ENCODE measurements around the gene SH3D19. TPM values are rescaled to one million over a fixed set of nuclear protein-coding genes. Genes with fewer than 3 reads are reported as not detected.
A peak's percentile ranks its signal among the peaks of the same experiment; 100 is the strongest.

The SH3D19 gene
- total RNA-seq, 1 donor from 2014 or later = 25.1 TPM

- H3K9me3 Mint-ChIP-seq = peaks cover 6% of the 10 kb centered on the region
- H3K36me3 Mint-ChIP-seq (ENCODE audit: low read depth) = peaks cover 20% of the 10 kb centered on the region
- DNase-seq (ENCODE audit: low read depth, low spot score) = no peak
- no peak overlapping the region for H3K27ac Mint-ChIP-seq (ENCODE audit: unreplicated experiment)
- no peak for TF ChIP-seq CTCF (conservative IDR thresholded peaks at IDR 0.05)
- no peak overlapping the region for H3K4me3 Mint-ChIP-seq
- H3K4me1 Mint-ChIP-seq = no peaks in the 10 kb centered on the region
- no peaks in the 10 kb centered on the region for H3K27me3 Mint-ChIP-seq (ENCODE audit: low read depth)
Observed at GRCh38 chr4:151153585-151153984, 171.8 kb downstream of the SH3D19 start.

GRCh38 chr4:151152028-151152427, 173.4 kb downstream of the SH3D19 start:
- Mint-ChIP-seq H3K4me1 (no peaks in the 10 kb centered on the region), H3K4me3 (no peak overlapping the region), H3K36me3 (ENCODE audit: low read depth) (peaks cover 15% of the 10 kb centered on the region)

DNA sequence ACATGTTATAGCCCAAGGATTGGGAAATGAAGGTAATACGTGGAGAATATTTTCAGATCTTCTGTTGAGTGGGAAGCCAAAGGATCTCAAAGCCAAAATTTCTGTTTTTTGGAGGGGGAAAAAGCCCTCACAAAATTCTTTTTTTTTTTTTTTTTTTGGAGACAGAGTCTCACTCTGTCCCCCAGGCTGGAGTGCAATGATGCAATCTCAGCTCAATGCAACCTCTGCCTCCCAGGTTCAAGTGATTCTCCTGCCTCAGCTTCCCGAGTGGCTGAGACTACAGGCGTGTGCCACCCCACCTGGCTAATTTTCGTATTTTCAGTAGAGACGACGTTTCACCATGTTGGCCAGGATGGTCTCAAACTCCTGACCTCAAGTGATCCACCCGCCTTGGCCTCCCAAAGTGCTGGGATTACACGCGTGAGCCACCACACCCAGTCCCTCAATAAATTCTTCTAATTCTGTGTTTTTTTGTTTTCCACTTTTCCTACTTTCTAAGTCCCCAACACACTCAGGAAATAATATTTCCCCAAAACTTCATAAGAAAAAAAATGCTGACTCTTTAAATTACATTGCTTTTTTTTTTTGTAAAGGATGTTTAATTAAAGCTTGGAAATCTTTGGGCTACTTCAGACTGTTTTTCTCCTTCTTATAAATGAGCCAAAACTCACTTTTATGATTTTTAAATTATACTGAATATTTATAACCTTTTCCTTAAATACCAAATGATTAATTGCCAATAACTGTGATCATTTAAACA, 174.4 kb downstream of the SH3D19 start:
- Mint-ChIP-seq H3K27me3 (ENCODE audit: low read depth) (no peaks in the 10 kb centered on the region), H3K4me3 (no peak overlapping the region), H3K9me3 (no peaks in the 10 kb centered on the region), H3K4me1 (no peaks in the 10 kb centered on the region), H3K27ac (ENCODE audit: unreplicated experiment) (no peak overlapping the region), H3K36me3 (ENCODE audit: low read depth) (peaks cover 7% of the 10 kb centered on the region)
- DNase-seq (ENCODE audit: low read depth, low spot score) = no peak
- TF ChIP-seq CTCF (conservative IDR thresholded peaks at IDR 0.05) = no peak

More at GRCh38 chr4:151152028-151152427, 173.4 kb downstream of the SH3D19 start:
- H3K27me3 Mint-ChIP-seq (ENCODE audit: low read depth) = no peaks in the 10 kb centered on the region
- no peak for TF ChIP-seq CTCF (conservative IDR thresholded peaks at IDR 0.05)
- no peak for DNase-seq (ENCODE audit: low read depth, low spot score)
- no peaks in the 10 kb centered on the region for H3K9me3 Mint-ChIP-seq
- H3K27ac Mint-ChIP-seq (ENCODE audit: unreplicated experiment) = peak overlapping the region; percentile 35

DNA sequence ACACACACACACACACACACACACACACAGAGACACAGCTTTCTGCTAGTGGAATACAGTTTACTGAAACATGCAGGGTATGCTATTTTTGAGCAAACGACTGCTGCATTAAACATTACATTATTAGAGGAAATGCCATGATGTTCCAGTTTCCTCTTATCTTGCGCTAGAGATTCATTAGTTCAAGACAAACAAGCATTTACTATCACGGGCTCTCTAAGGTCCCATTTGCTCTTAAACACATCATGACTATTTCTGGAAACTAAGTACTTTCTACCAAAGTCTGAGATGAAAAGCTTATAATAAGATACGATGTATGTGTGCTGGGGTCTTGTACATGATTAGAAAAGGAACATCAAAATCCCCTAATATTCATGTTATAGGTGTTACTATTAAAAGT, 177.1 kb downstream of the SH3D19 start:
- no peak for TF ChIP-seq CTCF (conservative IDR thresholded peaks at IDR 0.05)
- Mint-ChIP-seq H3K27ac (ENCODE audit: unreplicated experiment) (no peak overlapping the region), H3K4me3 (no peak overlapping the region), H3K4me1 (no peaks in the 10 kb centered on the region), H3K9me3 (no peaks in the 10 kb centered on the region), H3K27me3 (ENCODE audit: low read depth) (no peaks in the 10 kb centered on the region), H3K36me3 (ENCODE audit: low read depth) (peaks cover 13% of the 10 kb centered on the region)
- DNase-seq (ENCODE audit: low read depth, low spot score) = no peak

- H3K27ac Mint-ChIP-seq (ENCODE audit: unreplicated experiment) = peak overlapping the region; percentile 52
- no peak for DNase-seq (ENCODE audit: low read depth, low spot score)
- H3K4me3 Mint-ChIP-seq = no peak overlapping the region
- H3K27me3 Mint-ChIP-seq (ENCODE audit: low read depth) = no peaks in the 10 kb centered on the region
- H3K9me3 Mint-ChIP-seq = no peaks in the 10 kb centered on the region
- H3K4me1 Mint-ChIP-seq = no peaks in the 10 kb centered on the region
- TF ChIP-seq CTCF (conservative IDR thresholded peaks at IDR 0.05) = no peak
- H3K36me3 Mint-ChIP-seq (ENCODE audit: low read depth) = peaks cover 16% of the 10 kb centered on the region
Observed at GRCh38 chr4:151147000-151147399, 178.4 kb downstream of the SH3D19 start.
